Urinary bladder (tissue), 4 donors: Measurements from ENCODE around the gene MYF6. TPM values are rescaled to one million over a fixed set of nuclear protein-coding genes. Genes with fewer than 3 reads are reported as not detected.

Experiments
- DNase-seq: peaks from one replicate; pipeline ENCODE4 v3.0.0-alpha.2; 2015; ENCODE audit errors: extremely low spot score
- H3K27ac ChIP-seq: one replicate; pipeline ENCODE4 v1.5.1; 2013; ENCODE audit warnings: low read depth, mild to moderate bottlenecking, moderate library complexity
- H3K36me3 ChIP-seq: one replicate; pipeline ENCODE4 v1.6.1; 2013; ENCODE audit warnings: mild to moderate bottlenecking, moderate library complexity; ENCODE audit not compliant: insufficient read depth
- H3K4me1 ChIP-seq: one replicate; pipeline ENCODE4 v1.6.1; 2013; ENCODE audit warnings: mild to moderate bottlenecking, moderate library complexity; ENCODE audit not compliant: insufficient read depth
- H3K4me3 ChIP-seq: one replicate; pipeline ENCODE4 v1.5.1; 2013; ENCODE audit warnings: low read depth, low read length
- WGBS: extraction: QIAGEN DNeasy Blood & Tissue Kit; methylation state at CpG from one replicate; pipeline ENCODE4 v1.1.7; 2013; 5-methylcytosine and 5-hydroxymethylcytosine counted together
- polyA plus RNA-seq: library from polyadenylated mRNA; stranded (reverse); fragments of 200-250 nt; gene quantifications from one replicate; pipeline ENCODE4 v1.2.3, GENCODE V29; 2013
- total RNA-seq: library from RNA; depleted of rRNA; stranded (reverse); fragments of >200 nt; gene quantifications from one replicate; pipeline ENCODE4 v1.2.3, GENCODE V29; 2014
- donor health status: healthy with polysubstance abuse.
- donor health status: healthy.

Gene MYF6
- total and polyA plus RNA-seq, 2 donors, result 8.6 TPM; not detected in 1

- WGBS, result 68% methylated on average over 2 of the region's 2 CpGs
- Histone ChIP-seq H3K4me1 (no peaks in the 10 kb centered on the region), H3K27ac (no peak overlapping the region), H3K36me3 (no peaks in the 10 kb centered on the region), H3K4me3 (no peak overlapping the region)
- DNase-seq, result no peak
Observed at GRCh38 chr12:80697270-80697887, 10.1 kb upstream of the MYF6 start.

- no peaks in the 10 kb centered on the region for H3K36me3 ChIP-seq
- WGBS, result 69% methylated on average over 7 of the region's 7 CpGs
- DNase-seq, result no peak
- no peak overlapping the region for H3K4me3 ChIP-seq
- H3K27ac ChIP-seq, result no peak overlapping the region
- H3K4me1 ChIP-seq, result no peaks in the 10 kb centered on the region
Observed at GRCh38 chr12:80698256-80698655, 9.2 kb upstream of the MYF6 start.

- Histone ChIP-seq H3K27ac (no peak overlapping the region), H3K4me3 (no peak overlapping the region), H3K4me1 (no peaks in the 10 kb centered on the region), H3K36me3 (no peaks in the 10 kb centered on the region)
- WGBS, result 78% methylated on average over 7 of the region's 7 CpGs
- no peak for DNase-seq
Observed at GRCh38 chr12:80698847-80699542, 8.4 kb upstream of the MYF6 start.

GRCh38 chr12:80700327-80700726, 7.1 kb upstream of the MYF6 start:
- H3K4me3 ChIP-seq, result no peak overlapping the region
- no peaks in the 10 kb centered on the region for H3K4me1 ChIP-seq
- DNase-seq, result no peak
- no peak overlapping the region for H3K27ac ChIP-seq
- WGBS, result 88% methylated on average over 2 of the region's 2 CpGs
- H3K36me3 ChIP-seq, result no peaks in the 10 kb centered on the region

- DNase-seq, result no peak
- no peak overlapping the region for H3K27ac ChIP-seq
- H3K36me3 ChIP-seq, result no peaks in the 10 kb centered on the region
- WGBS, result 57% methylated on average over 2 of the region's 2 CpGs
- no peak overlapping the region for H3K4me3 ChIP-seq
- H3K4me1 ChIP-seq, result no peaks in the 10 kb centered on the region
Observed at GRCh38 chr12:80701388-80701787, 6.0 kb upstream of the MYF6 start.

GRCh38 chr12:80702889-80703805, 4.3 kb upstream of the MYF6 start:
- H3K4me1 ChIP-seq, result no peaks in the 10 kb centered on the region
- H3K27ac ChIP-seq, result no peak overlapping the region
- no peaks in the 10 kb centered on the region for H3K36me3 ChIP-seq
- WGBS, result 51% methylated on average over 12 of the region's 12 CpGs
- DNase-seq, result no peak
- H3K4me3 ChIP-seq, result no peak overlapping the region

GRCh38 chr12:80704420-80704819, 3.0 kb upstream of the MYF6 start:
- H3K4me3 ChIP-seq, result no peak overlapping the region
- H3K27ac ChIP-seq, result no peak overlapping the region
- H3K4me1 ChIP-seq, result no peaks in the 10 kb centered on the region
- 86% methylated on average over 2 of the region's 2 CpGs for WGBS
- no peaks in the 10 kb centered on the region for H3K36me3 ChIP-seq
- DNase-seq, result no peak

GRCh38 chr12:80707830-80708258, 410 bp downstream of the MYF6 start:
- Histone ChIP-seq H3K27ac (no peak overlapping the region), H3K36me3 (no peaks in the 10 kb centered on the region), H3K4me1 (no peaks in the 10 kb centered on the region), H3K4me3 (no peak overlapping the region)
- WGBS, result 58% methylated on average over 21 of the region's 21 CpGs
- DNase-seq, result no peak

- H3K4me1 ChIP-seq, result no peaks in the 10 kb centered on the region
- 13% methylated on average over 50 of the region's 50 CpGs for WGBS
- no peak overlapping the region for H3K27ac ChIP-seq
- H3K36me3 ChIP-seq, result no peaks in the 10 kb centered on the region
- DNase-seq, result no peak
- no peak overlapping the region for H3K4me3 ChIP-seq
Observed at GRCh38 chr12:80708259-80708974, 983 bp downstream of the MYF6 start.

GRCh38 chr12:80708975-80709328, 1.5 kb downstream of the MYF6 start:
- no peak overlapping the region for H3K4me3 ChIP-seq
- H3K27ac ChIP-seq, result no peak overlapping the region
- no peaks in the 10 kb centered on the region for H3K36me3 ChIP-seq
- WGBS, result 64% methylated on average over 10 of the region's 10 CpGs
- DNase-seq, result no peak
- no peaks in the 10 kb centered on the region for H3K4me1 ChIP-seq

GRCh38 chr12:80709811-80710726, 2.6 kb downstream of the MYF6 start:
- no peaks in the 10 kb centered on the region for H3K4me1 ChIP-seq
- H3K36me3 ChIP-seq, result no peaks in the 10 kb centered on the region
- WGBS, result 78% methylated on average over 20 of the region's 20 CpGs
- no peak overlapping the region for H3K27ac ChIP-seq
- no peak for DNase-seq
- no peak overlapping the region for H3K4me3 ChIP-seq

- Histone ChIP-seq H3K4me3 (no peak overlapping the region), H3K4me1 (no peaks in the 10 kb centered on the region), H3K36me3 (no peaks in the 10 kb centered on the region), H3K27ac (no peak overlapping the region)
- WGBS, result 92% methylated on average over 1 of the region's 1 CpG
- DNase-seq, result no peak
Observed at GRCh38 chr12:80710727-80711449, 3.5 kb downstream of the MYF6 start.
